Pancreas (tissue), 10 donors: Measurements from ENCODE around the gene CLIP4. TPM values are rescaled to one million over a fixed set of nuclear protein-coding genes. Genes with fewer than 3 reads are reported as not detected.

Experiments used
- ATAC-seq, 4 donors: fragments of 200-7000 bp; cut with Tn5 transposase; one replicate each; pipeline versions ENCODE4 v1.8.0 to v1.9.1; 2020; ENCODE audit warnings: mild to moderate bottlenecking in 4 of 4, moderate library complexity in 4 of 4
- DNase-seq, 6 donors: peaks; one replicate each; pipeline ENCODE4 v3.0.0-alpha.2; 2020
- FAIRE-seq: peaks from 2 replicates; lab custom pipeline; 2012; peaks lifted over from hg19 to GRCh38; lab: Jason Lieb, UNC
- H3K27ac ChIP-seq, 4 donors: fragments of 200-600 bp; sonication (generic); 1 replicate in 3 of 4; 2 replicates in 1 of 4; pipeline versions ENCODE4 v1.5.0 to v1.8.0; 2020
- H3K27me3 ChIP-seq, 4 donors: fragments of 200-600 bp; one replicate each; pipeline ENCODE4 v1.8.0; 2021
- H3K36me3 ChIP-seq, 3 donors: fragments of 200-600 bp; sonication (generic) in 1 of 3; one replicate each; pipeline versions ENCODE4 v1.5.0 to v1.8.0; 2020 to 2021
- H3K4me1 ChIP-seq, 3 donors: fragments of 200-600 bp; one replicate each; pipeline ENCODE4 v1.8.0; 2021
- H3K4me3 ChIP-seq, 4 donors: fragments of 200-600 bp; sonication (generic) in 2 of 4; one replicate each; pipeline versions ENCODE4 v1.5.0 to v1.8.0; 2020 to 2021
- H3K9me3 ChIP-seq, 4 donors: fragments of 200-600 bp; one replicate each; pipeline ENCODE4 v1.8.0; 2021
- CTCF ChIP-seq, 4 donors: fragments of 200-600 bp; sonication (generic) in 3 of 4; IDR thresholded peaks; one replicate each; pipeline versions ENCODE4 v1.5.0 to v1.8.0; 2021; ENCODE audit warnings: antibody characterized with exemption in 4 of 4
- WGBS, 2 donors: extraction: QIAGEN DNeasy Blood & Tissue Kit; methylation state at CpG; one replicate each; pipeline ENCODE4 v1.1.7; 2013; 5-methylcytosine and 5-hydroxymethylcytosine counted together
- intact Hi-C, 3 donors: fragments of 100-400 bp; cut with DNase I; formaldehyde crosslinking; loops; one replicate each; pipeline versions ENCODE4 v1.11.1 to v1.14.2; 2022
- polyA plus RNA-seq, 2 donors: library from polyadenylated mRNA; stranded (reverse); fragments of 200-250 nt; gene quantifications; one replicate each; pipeline ENCODE4 v1.2.3, GENCODE V29; 2013
- total RNA-seq, 6 donors: library from RNA; stranded (reverse); fragmentation: NEBNext Ultra II Directional in 4 of 6; extraction: Animal tissue kit (Norgen Biotek cat#: 25700) in 4 of 6; gene quantifications; one replicate each; pipeline versions ENCODE4 v1.2.1 to v1.2.4, GENCODE V29; 2021 to 2023
- donor health status: healthy with polysubstance abuse.
- donor health status: DM: no; HTN: no; CAD: no; lungs with moderate emphysema.
- donor health status: DM: no; HTN: no; CAD: no.
- donor health status: control.
- donor health status: control.
- donor health status: Bipolar disorder and iron deficiency.
- donor health status: DM: yes; HTN: yes; CAD: no.
- donor health status: DM: no; HTN: no; CAD: no.
- donor health status: DM: no; HTN: no; CAD: no.
- donor health status: DM: yes; HTN: yes; CAD: no.

The CLIP4 gene
- total and polyA plus RNA-seq, 8 donors: 4.5 to 18.3 (median 7.0) TPM

- no peak for DNase-seq
Observed at GRCh38 chr2:29112379-29112778, 2.8 kb upstream of the CLIP4 start.

DNA sequence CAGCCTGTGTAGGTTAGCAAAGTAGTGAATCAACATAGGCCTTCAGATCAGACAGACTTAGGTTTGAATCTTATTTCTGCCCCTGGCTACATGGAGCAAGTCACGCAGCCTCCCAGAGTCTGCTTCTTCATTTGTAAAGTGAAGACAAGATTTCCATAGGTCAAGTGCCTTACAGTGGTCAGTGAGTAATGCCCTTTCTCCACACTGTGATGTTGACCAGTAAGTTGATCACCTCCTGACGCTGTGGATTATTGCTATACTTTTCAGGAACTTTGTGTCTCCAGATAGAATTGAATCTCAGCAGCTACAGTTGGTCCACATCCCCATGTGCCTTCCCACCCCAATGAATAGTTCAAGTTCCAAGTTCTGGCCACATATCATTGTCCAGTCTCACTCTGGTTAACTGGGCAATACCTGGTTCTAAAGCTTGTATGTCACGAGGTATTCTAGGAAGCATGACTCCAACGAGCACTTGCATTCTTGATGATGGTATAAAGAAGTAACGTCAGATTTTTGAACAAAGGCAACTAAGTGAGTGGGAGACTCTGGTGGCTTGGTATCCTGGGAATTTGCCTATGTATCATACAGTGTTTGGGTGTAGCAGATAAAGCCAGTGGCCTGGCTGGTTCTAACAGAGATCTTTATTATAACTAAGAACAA, 2.1 kb upstream of the CLIP4 start:
- Histone ChIP-seq H3K27ac (peak overlapping the region in 1 of 4 donors; percentile 5), H3K9me3 (no peaks in the 10 kb centered on the region), H3K4me1 (peaks cover 0 to 14% (median 0%) of the 10 kb centered on the region in 3 donors), H3K4me3 (no peak overlapping the region), H3K36me3 (no peaks in the 10 kb centered on the region), H3K27me3 (no peaks in the 10 kb centered on the region)
- no peak for ATAC-seq
- intact Hi-C loops: no loop called here
- WGBS, 2 donors: 86 to 87% methylated on average over 5 of the region's 5 CpGs
- no peak for FAIRE-seq
- no peak for TF ChIP-seq CTCF (IDR thresholded peaks at IDR 0.05)
- no peak for DNase-seq

More at GRCh38 chr2:29112379-29112778, 2.8 kb upstream of the CLIP4 start:
- Histone ChIP-seq H3K27ac (no peak overlapping the region), H3K27me3 (no peaks in the 10 kb centered on the region), H3K9me3 (no peaks in the 10 kb centered on the region), H3K36me3 (no peaks in the 10 kb centered on the region), H3K4me3 (no peak overlapping the region), H3K4me1 (peaks cover 0 to 7% (median 0%) of the 10 kb centered on the region in 3 donors)
- FAIRE-seq (no peak), ATAC-seq (no peak)
- intact Hi-C loops: no loop called here
- no peak for TF ChIP-seq CTCF (IDR thresholded peaks at IDR 0.05)

- H3K36me3 ChIP-seq: no peaks in the 10 kb centered on the region
- H3K4me1 ChIP-seq: peaks cover 0 to 16% (median 0%) of the 10 kb centered on the region in 3 donors
- peak in 3 of 4 donors; percentile 18 to 57 (median 21) for ATAC-seq
- no peaks in the 10 kb centered on the region for H3K27me3 ChIP-seq
- peak in 2 of 6 donors; percentile 22 to 65 for DNase-seq
- H3K9me3 ChIP-seq: no peaks in the 10 kb centered on the region
- intact Hi-C loops: no loop called here
- H3K4me3 ChIP-seq: no peak overlapping the region
- FAIRE-seq: no peak
- peak overlapping the region in 2 of 4 donors; percentile 62 to 88 for H3K27ac ChIP-seq
- 67 to 68% methylated on average over 4 of the region's 4 CpGs for WGBS, 2 donors
- no peak for TF ChIP-seq CTCF (IDR thresholded peaks at IDR 0.05)
Observed at GRCh38 chr2:29113891-29114321, 1.3 kb upstream of the CLIP4 start.

- no peak for DNase-seq
- Histone ChIP-seq H3K36me3 (no peaks in the 10 kb centered on the region), H3K27me3 (no peaks in the 10 kb centered on the region), H3K4me3 (peak overlapping the region in 2 of 4 donors; percentile 55 to 74), H3K9me3 (no peaks in the 10 kb centered on the region), H3K4me1 (peaks cover 0 to 16% (median 0%) of the 10 kb centered on the region in 3 donors), H3K27ac (peak overlapping the region in 3 of 4 donors; percentile 9 to 88 (median 62))
- 88 to 90% methylated on average over 10 of the region's 10 CpGs for WGBS, 2 donors
- no peak for FAIRE-seq
- TF ChIP-seq CTCF (IDR thresholded peaks at IDR 0.05): no peak
- intact Hi-C loops: no loop called here
- peak in 1 of 4 donors; percentile 9 for ATAC-seq
Observed at GRCh38 chr2:29114586-29114945, 649 bp upstream of the CLIP4 start.
